ENCODE measurements around the gene UBE2D2.

Gene UBE2D2

GRCh38 chr5:139665626-139666025 is 104.5 kb downstream of the UBE2D2 start:
- H3K4me3 ChIP-seq (ENCODE audit: low read length): no peak overlapping the region
- TF ChIP-seq, protein P1, sequence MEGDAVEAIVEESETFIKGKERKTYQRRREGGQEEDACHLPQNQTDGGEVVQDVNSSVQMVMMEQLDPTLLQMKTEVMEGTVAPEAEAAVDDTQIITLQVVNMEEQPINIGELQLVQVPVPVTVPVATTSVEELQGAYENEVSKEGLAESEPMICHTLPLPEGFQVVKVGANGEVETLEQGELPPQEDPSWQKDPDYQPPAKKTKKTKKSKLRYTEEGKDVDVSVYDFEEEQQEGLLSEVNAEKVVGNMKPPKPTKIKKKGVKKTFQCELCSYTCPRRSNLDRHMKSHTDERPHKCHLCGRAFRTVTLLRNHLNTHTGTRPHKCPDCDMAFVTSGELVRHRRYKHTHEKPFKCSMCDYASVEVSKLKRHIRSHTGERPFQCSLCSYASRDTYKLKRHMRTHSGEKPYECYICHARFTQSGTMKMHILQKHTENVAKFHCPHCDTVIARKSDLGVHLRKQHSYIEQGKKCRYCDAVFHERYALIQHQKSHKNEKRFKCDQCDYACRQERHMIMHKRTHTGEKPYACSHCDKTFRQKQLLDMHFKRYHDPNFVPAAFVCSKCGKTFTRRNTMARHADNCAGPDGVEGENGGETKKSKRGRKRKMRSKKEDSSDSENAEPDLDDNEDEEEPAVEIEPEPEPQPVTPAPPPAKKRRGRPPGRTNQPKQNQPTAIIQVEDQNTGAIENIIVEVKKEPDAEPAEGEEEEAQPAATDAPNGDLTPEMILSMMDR (conservative IDR thresholded peaks at IDR 0.05; ENCODE audit: low read length): no peak
- DNase-seq (ENCODE audit: low read depth): no peak

DNA sequence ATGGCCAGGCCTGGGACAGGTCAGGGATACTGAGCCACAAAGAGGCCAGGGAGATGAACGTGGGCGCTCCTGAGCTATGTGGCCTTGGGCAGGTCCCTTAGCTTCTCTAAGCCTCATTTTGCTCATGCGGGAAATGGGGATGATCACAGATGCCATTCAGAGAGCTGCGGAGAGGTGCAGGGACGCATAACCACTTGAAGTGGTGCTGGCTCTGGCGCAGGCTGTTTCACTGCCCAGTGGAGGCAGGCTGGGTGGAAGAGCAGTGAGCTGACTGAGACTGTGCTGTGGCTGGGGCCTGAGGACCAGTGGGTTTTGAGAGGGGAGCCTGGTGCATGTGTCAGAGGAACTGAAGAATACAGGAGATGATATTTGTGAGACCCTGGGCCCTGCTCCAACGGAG is 105.4 kb downstream of the UBE2D2 start:
- TF ChIP-seq, protein P1 (conservative IDR thresholded peaks at IDR 0.05; ENCODE audit: low read length): no peak
- DNase-seq (ENCODE audit: low read depth): no peak
- no peak overlapping the region for H3K4me3 ChIP-seq (ENCODE audit: low read length)

DNA sequence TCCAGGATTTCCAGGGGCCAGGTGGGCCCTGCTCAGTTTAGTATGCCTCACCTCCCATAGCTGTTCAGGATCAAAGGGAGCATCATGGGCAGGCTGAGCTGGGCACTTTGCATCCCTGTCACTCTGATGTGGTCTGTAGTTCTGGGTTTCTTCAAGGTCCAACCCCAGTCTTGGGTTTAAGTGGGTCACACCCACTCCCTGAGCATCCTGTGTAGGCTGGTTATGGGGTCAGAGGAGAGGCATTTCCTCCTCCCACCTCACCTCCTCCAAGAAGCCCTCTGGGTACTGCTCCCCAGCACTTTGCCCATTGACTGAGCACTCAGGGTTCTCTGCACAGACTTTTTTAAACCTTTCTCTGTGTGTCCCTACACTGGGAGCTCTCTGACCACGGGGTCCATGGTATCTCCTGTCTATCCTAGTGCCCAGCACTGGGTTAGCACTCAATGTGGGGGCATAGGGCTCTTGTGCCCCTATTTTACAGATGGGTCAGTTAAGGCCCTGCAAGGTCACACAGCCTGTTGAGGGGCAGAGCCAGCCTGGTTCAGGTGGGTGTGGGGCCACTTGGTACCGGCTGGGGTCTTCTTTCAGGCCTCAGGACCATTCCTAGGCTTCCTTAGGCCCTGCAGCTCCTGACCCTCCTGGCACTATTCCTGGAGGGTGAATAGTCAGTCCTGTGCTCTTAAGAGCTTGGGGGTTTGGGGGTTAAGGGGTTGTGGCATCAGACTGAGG is 106.0 kb downstream of the UBE2D2 start:
- TF ChIP-seq, protein P1 (conservative IDR thresholded peaks at IDR 0.05; ENCODE audit: low read length): no peak
- DNase-seq (ENCODE audit: low read depth): no peak
- H3K4me3 ChIP-seq (ENCODE audit: low read length): no peak overlapping the region

DNA sequence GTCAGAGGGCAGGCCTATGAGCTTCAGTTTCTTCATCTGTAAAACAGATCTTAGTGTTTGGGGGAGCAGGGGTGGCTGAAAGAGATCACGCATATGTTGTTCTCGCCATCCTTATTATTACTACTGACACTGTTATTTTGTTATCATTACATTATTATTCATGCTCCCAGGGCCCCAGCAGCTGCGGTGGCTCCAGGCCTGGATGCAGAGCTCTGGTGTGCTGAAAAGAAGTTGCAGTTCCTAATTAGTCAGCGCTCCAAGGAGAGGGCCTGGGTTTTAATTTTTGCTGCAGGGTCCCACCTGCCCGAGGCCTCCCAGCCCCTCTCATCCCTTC is 106.6 kb downstream of the UBE2D2 start:
- DNase-seq (ENCODE audit: low read depth): peak; percentile 53
- TF ChIP-seq, protein P1 (conservative IDR thresholded peaks at IDR 0.05; ENCODE audit: low read length): no peak
- peak overlapping the region; percentile 47 for H3K4me3 ChIP-seq (ENCODE audit: low read length)

DNA sequence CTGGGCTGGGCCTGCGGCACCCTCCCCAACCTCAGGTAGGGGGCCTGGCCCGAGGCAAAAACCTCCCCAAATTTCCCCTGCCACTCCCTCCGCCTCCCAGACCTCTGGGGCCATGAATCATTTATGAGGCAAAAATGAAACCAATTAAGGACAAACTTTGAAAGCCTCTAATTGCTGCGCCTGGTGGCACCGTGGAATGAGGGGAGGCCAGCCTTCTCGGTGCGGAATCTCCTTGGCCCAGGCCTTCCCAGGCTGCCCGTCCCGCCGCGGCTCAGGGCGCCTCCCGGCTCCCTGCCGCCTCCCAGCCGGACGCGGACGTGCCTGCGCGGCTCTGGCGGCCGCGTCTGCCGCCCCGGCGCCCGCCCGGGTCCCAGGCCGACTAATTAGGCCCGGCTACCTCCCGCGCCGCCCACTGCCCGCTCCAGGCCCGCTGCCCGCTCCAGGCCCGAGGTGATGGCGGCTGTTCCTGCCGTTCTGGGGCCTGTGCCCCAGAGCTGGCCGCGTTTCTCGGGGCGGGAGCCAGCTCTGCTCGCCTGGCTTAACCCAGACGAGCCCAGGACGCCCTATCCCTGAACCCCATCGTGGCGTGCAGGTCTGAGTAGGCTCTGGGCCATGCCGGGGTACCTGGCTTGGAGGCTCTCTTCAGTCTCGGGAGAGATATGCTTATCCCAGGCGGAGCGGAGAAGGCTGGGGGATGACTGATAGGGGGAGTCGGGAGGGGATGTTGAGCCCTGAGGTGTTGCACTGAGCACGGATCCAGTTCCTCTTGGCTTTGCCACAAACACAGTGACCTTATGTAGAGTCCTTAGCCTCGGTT is 107.1 kb downstream of the UBE2D2 start:
- peak overlapping the region; percentile 53 for H3K4me3 ChIP-seq (ENCODE audit: low read length)
- TF ChIP-seq, protein P1 (conservative IDR thresholded peaks at IDR 0.05; ENCODE audit: low read length): no peak
- peak; percentile 54 for DNase-seq (ENCODE audit: low read depth)

- TF ChIP-seq, protein P1 (conservative IDR thresholded peaks at IDR 0.05; ENCODE audit: low read length): no peak
- DNase-seq (ENCODE audit: low read depth): no peak
- peak overlapping the region; percentile 53 for H3K4me3 ChIP-seq (ENCODE audit: low read length)
Observed at GRCh38 chr5:139668924-139669661, 108.0 kb downstream of the UBE2D2 start.
